SK-N-SH (cell line): ENCODE data around the gene ZBTB22. TPM values are rescaled to one million over a fixed set of nuclear protein-coding genes. Genes with fewer than 3 reads are reported as not detected.

Experiments used
- CTCF ChIA-PET: fragments of 300-600, 350-600 bp; formaldehyde crosslinking; extraction: SDS; loops from one replicate; lab custom pipeline; 2021; lab: Yijun Ruan, JAX
- POLR2A ChIA-PET: fragments of 350-600 bp; sonication (Branson Sonifier 250); formaldehyde crosslinking; extraction: SDS; loops from one replicate; lab custom pipeline; 2020; ENCODE audit warnings: antibody characterized with exemption, inconsistent platforms; lab: Yijun Ruan, JAX
- DNase-seq: peaks from one replicate; pipeline ENCODE4 v3.0.0; 2012
- H2AFZ ChIP-seq: fragments of 200-600 bp; sonication (generic); 2 replicates; pipeline ENCODE4 v1.8.1; 2016; ENCODE audit warnings: antibody characterized with exemption, mild to moderate bottlenecking, low read depth
- H3F3A ChIP-seq: fragments of 200-600 bp; sonication (generic); replicated peaks from 2 replicates; pipeline ENCODE3; 2016; ENCODE audit warnings: antibody characterized with exemption, mild to moderate bottlenecking; ENCODE audit not compliant: insufficient read depth
- H3K27ac ChIP-seq, 2 experiments: fragments of 200-500 bp in 1 of 2; fragments of 200-600 bp in 1 of 2; sonication (Bioruptor generic) in 1 of 2; sonication (generic), shearing (Covaris generic) in 1 of 2; 2 replicates each; pipeline versions ENCODE4 v1.5.1 to v1.6.1; 2014 to 2016; ENCODE audit warnings: low read depth in 2 of 2, inconsistent platforms in 1 of 2, low read length in 1 of 2, mild to moderate bottlenecking in 1 of 2, mixed read lengths in 1 of 2
- H3K27me3 ChIP-seq: fragments of 200-600 bp; sonication (generic), shearing (Covaris generic); 2 replicates; pipeline ENCODE4 v1.6.1; 2016; ENCODE audit warnings: mixed run types; ENCODE audit not compliant: insufficient read depth
- H3K36me3 ChIP-seq, 2 experiments: fragments of 200-500 bp in 1 of 2; fragments of 200-600 bp in 1 of 2; sonication (Bioruptor generic) in 1 of 2; sonication (generic) in 1 of 2; replicated peaks in 1 of 2; 2 replicates each; pipeline versions ENCODE3 to v1.5.1; 2014 to 2016; ENCODE audit warnings: low read length in 1 of 2, mild to moderate bottlenecking in 1 of 2; ENCODE audit not compliant: insufficient read depth in 2 of 2, control insufficient read depth in 1 of 2
- H3K4me1 ChIP-seq, 2 experiments: fragments of 200-500 bp in 1 of 2; fragments of 200-600 bp in 1 of 2; sonication (Bioruptor generic) in 1 of 2; sonication (generic), shearing (Covaris generic) in 1 of 2; 2 replicates each; pipeline versions ENCODE4 v1.5.1 to v1.6.1; 2014 to 2016; ENCODE audit warnings: low read depth in 1 of 2, low read length in 1 of 2, mixed run types in 1 of 2; ENCODE audit not compliant: insufficient read depth in 2 of 2, control insufficient read depth in 1 of 2
- H3K4me2 ChIP-seq: fragments of 200-600 bp; sonication (generic), shearing (Covaris generic); 2 replicates; pipeline ENCODE4 v1.6.1; 2017; ENCODE audit warnings: mixed run types
- H3K4me3 ChIP-seq, 2 experiments: fragments of 200-500 bp in 1 of 2; fragments of 200-600 bp in 1 of 2; sonication (Bioruptor generic) in 1 of 2; sonication (generic), shearing (Covaris generic) in 1 of 2; 2 replicates each; pipeline versions ENCODE4 v1.5.1 to v1.8.1; 2014 to 2016; ENCODE audit warnings: low read depth in 2 of 2, inconsistent platforms in 1 of 2, low read length in 1 of 2, mild to moderate bottlenecking in 1 of 2, mixed read lengths in 1 of 2, moderate library complexity in 1 of 2
- H3K79me2 ChIP-seq: fragments of 200-600 bp; sonication (generic); 2 replicates; pipeline ENCODE4 v1.8.1; 2017; ENCODE audit warnings: mild to moderate bottlenecking; ENCODE audit not compliant: insufficient read depth
- H3K9ac ChIP-seq: fragments of 200-600 bp; sonication (generic); 2 replicates; pipeline ENCODE4 v1.6.1; 2017; ENCODE audit warnings: mixed run types
- H3K9me2 ChIP-seq: fragments of 200-600 bp; sonication (generic); 2 replicates; pipeline ENCODE4 v1.6.1; 2017; ENCODE audit warnings: mixed run types
- H3K9me3 ChIP-seq: fragments of 200-600 bp; sonication (generic); 2 replicates; pipeline ENCODE4 v1.6.1; 2017; ENCODE audit warnings: mixed run types, mild to moderate bottlenecking, moderate library complexity
- H4K20me1 ChIP-seq: fragments of 200-600 bp; sonication (generic); 2 replicates; pipeline ENCODE4 v1.6.1; 2017; ENCODE audit warnings: mild to moderate bottlenecking, mixed run types; ENCODE audit not compliant: insufficient read depth
- CTCF ChIP-seq: fragments of 200-600 bp; sonication (generic); IDR thresholded peaks from 2 replicates; pipeline ENCODE4 v1.6.1; 2017; ENCODE audit warnings: antibody characterized with exemption, mild to moderate bottlenecking, moderate library complexity
- FOSL2 ChIP-seq: IDR thresholded peaks from 2 replicates; pipeline ENCODE4 v1.4.0; 2012; ENCODE audit warnings: low read depth, mild to moderate bottlenecking, moderate library complexity, borderline replicate concordance
- FOXJ3 ChIP-seq: sonication (generic); formaldehyde crosslinking; IDR thresholded peaks from 2 replicates; pipeline ENCODE4 v1.5.1; 2020; ENCODE audit warnings: mild to moderate bottlenecking, missing genetic modification reagents
- FOXM1 ChIP-seq: IDR thresholded peaks from 2 replicates; pipeline ENCODE4 v1.4.0; 2012; ENCODE audit warnings: low read depth, mild to moderate bottlenecking
- GATA2 ChIP-seq: sonication (generic); formaldehyde crosslinking; IDR thresholded peaks from 2 replicates; pipeline ENCODE4 v1.5.0; 2020; ENCODE audit warnings: mild to moderate bottlenecking, missing genetic modification reagents
- JUND ChIP-seq: IDR thresholded peaks from 2 replicates; pipeline ENCODE4 v1.4.0; 2012
- MEF2A ChIP-seq: IDR thresholded peaks from 2 replicates; pipeline ENCODE4 v1.4.0; 2012; ENCODE audit warnings: low read depth, borderline replicate concordance
- MXI1 ChIP-seq: IDR thresholded peaks from 2 replicates; pipeline ENCODE4 v1.6.1; 2012; ENCODE audit warnings: mild to moderate bottlenecking, low read depth, low read length, improper control_type of control experiment
- NRF1 ChIP-seq: IDR thresholded peaks from 2 replicates; pipeline ENCODE4 v1.6.1; 2012; ENCODE audit warnings: low read depth, mild to moderate bottlenecking, low read length
- POLR2AphosphoS5 ChIP-seq: IDR thresholded peaks from 2 replicates; pipeline ENCODE4 v1.6.1; 2012; ENCODE audit warnings: low read depth, low read length
- RAD21 ChIP-seq: IDR thresholded peaks from 2 replicates; pipeline ENCODE4 v1.6.1; 2012; ENCODE audit warnings: mild to moderate bottlenecking, low read length
- REST ChIP-seq: IDR thresholded peaks from 2 replicates; pipeline ENCODE4 v1.6.1; 2012; ENCODE audit warnings: mild to moderate bottlenecking, low read depth, low read length, moderate library complexity
- RFX5 ChIP-seq: IDR thresholded peaks from 2 replicates; pipeline ENCODE4 v1.6.1; 2012; ENCODE audit warnings: mild to moderate bottlenecking, improper control_type of control experiment, low read length
- RXRA ChIP-seq: IDR thresholded peaks from 2 replicates; pipeline ENCODE4 v1.4.0; 2012; ENCODE audit warnings: low read depth, mild to moderate bottlenecking, borderline replicate concordance
- TAF1 ChIP-seq: IDR thresholded peaks from 2 replicates; pipeline ENCODE4 v1.6.1; 2012; ENCODE audit warnings: low read depth, mild to moderate bottlenecking, low read length, moderate library complexity, borderline replicate concordance
- ZBTB33 ChIP-seq: IDR thresholded peaks from 2 replicates; pipeline ENCODE4 v1.4.0; 2012; ENCODE audit warnings: low read depth, borderline replicate concordance
- WGBS: methylation state at CpG from one replicate; pipeline ENCODE4 v1.1.6; 2017; ENCODE audit warnings: low lambda C conversion rate; 5-methylcytosine and 5-hydroxymethylcytosine counted together
- polyA plus RNA-seq, 3 experiments: library from polyadenylated mRNA; depleted of rRNA; stranded (reverse); fragments of >200 nt; gene quantifications; 2 replicates each; pipeline ENCODE4 v1.2.3, GENCODE V29; 2012
- TF ChIP-seq, protein P1 (sequence below): IDR thresholded peaks from 2 replicates; pipeline ENCODE4 v1.4.0; 2012; ENCODE audit warnings: low read depth
- TF ChIP-seq, protein P2 (sequence below): IDR thresholded peaks from 2 replicates; pipeline ENCODE4 v1.4.0; 2012; ENCODE audit warnings: low read depth, borderline replicate concordance

Gene ZBTB22
- polyA plus RNA-seq, 1 of the 3 experiments (the other 2 are of a cell fraction) = 19.5 TPM

GRCh38 chr6:33296797-33297405 lies 20.6 kb downstream of the ZBTB22 start:
- H4K20me1 ChIP-seq = peaks cover 11% of the 10 kb centered on the region; the same call in 1 of the 2 replicates
- H2AFZ ChIP-seq = no peak overlapping the region
- H3K9me2 ChIP-seq = no peaks in the 10 kb centered on the region
- CTCF ChIA-PET = interaction anchor here (0.9 to 3.9 kb wide), 6 partner anchors 15 to 129 kb away, joined by 3 to 19 read pairs (median 4); partner anchors contain the start of gene B3GALT4
- peaks cover 31% of the 10 kb centered on the region for H3K79me2 ChIP-seq
- H3K9ac ChIP-seq = peak overlapping the region; percentile 94
- H3K9me3 ChIP-seq = no peaks in the 10 kb centered on the region
- H3F3A ChIP-seq = peaks cover 25% of the 10 kb centered on the region
- POLR2A ChIA-PET = interaction anchor here (1.6 to 3.3 kb wide), 2 partner anchors 20 to 25 kb away, joined by 4 to 26 read pairs; partner anchors contain the start of genes B3GALT4, RPS18 and VPS52
- peak overlapping the region; percentile 94 for H3K4me2 ChIP-seq
- TF ChIP-seq FOXJ3 (CRISPR knock-in tag) (no peak), REST (no peak), CTCF (no peak), RAD21 (no peak), GATA2 (no peak), RXRA (no peak), TAF1 (no peak), FOSL2 (no peak), FOXM1 (no peak), MEF2A (no peak), POLR2AphosphoS5 (no peak), ZBTB33 (no peak), MXI1 (no peak), RFX5 (no peak), NRF1 (no peak), JUND (no peak)
- TF ChIP-seq, protein P1, sequence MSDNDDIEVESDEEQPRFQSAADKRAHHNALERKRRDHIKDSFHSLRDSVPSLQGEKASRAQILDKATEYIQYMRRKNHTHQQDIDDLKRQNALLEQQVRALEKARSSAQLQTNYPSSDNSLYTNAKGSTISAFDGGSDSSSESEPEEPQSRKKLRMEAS = no peak
- TF ChIP-seq, protein P2, sequence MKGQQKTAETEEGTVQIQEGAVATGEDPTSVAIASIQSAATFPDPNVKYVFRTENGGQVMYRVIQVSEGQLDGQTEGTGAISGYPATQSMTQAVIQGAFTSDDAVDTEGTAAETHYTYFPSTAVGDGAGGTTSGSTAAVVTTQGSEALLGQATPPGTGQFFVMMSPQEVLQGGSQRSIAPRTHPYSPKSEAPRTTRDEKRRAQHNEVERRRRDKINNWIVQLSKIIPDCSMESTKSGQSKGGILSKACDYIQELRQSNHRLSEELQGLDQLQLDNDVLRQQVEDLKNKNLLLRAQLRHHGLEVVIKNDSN = no peak
- no peak for DNase-seq
- no peaks in the 10 kb centered on the region for H3K27me3 ChIP-seq
- WGBS = 91% methylated on average over 10 of the region's 12 CpGs
- H3K27ac ChIP-seq = peak overlapping the region; percentile 12 to 99; a peak in 2 of 4 replicates
- H3K36me3 ChIP-seq = peaks cover 16 to 37% of the 10 kb centered on the region in 2 experiments
- H3K4me1 ChIP-seq = peaks cover 4 to 13% of the 10 kb centered on the region in 2 experiments; a peak in 1 of 4 replicates
- H3K4me3 ChIP-seq = peak overlapping the region; percentile 84 to 89; a peak in 3 of 4 replicates
